ENCODE data around the gene CHSY1. TPM values are rescaled to one million over a fixed set of nuclear protein-coding genes. Genes with fewer than 3 reads are reported as not detected.

CHSY1 gene
- total and polyA plus RNA-seq, 2 donors (not counting 1 experiment from before 2014, with no cell fraction given) = 4.7 to 20.3 TPM

DNA sequence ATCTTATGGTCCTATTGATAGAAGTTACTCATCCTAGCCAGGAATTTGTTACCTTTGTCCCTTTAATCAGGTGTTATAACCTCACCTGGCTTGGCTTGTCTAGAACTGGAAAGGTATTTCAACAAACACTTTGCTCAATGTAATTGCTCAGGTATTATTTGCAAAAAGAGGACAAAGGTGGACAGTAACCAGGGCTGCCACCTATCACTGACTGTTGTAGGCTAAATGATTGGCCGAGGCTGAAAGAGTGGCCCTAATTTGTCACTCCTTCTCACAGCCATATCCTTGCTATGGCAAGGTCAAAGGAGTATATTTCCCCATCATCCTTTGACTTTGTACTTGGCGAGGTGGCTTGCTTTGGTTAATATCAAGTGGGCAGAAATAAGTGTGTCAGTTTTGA is 28.2 kb upstream of the CHSY1 start:
- peaks cover 19% of the 10 kb centered on the region for H3K79me2 ChIP-seq (ENCODE audit: control insufficient read depth, insufficient read depth, low read length)
- DNase-seq (no peak), ATAC-seq (ENCODE audit: low read depth) (no peak)
- H4K20me1 ChIP-seq (ENCODE audit: control insufficient read depth, insufficient read depth, low read length, poor library complexity, severe bottlenecking) = no peaks in the 10 kb centered on the region
- ChIA-PET POLR2A (no interaction called here), CTCF (interaction anchor here (1.1 to 2.6 kb wide), 2 partner anchors 9 kb away, joined by 4 to 10 read pairs; no protein-coding TSS in a partner anchor)
- Mint-ChIP-seq H3K27me3 (no peaks in the 10 kb centered on the region), H3K9me3 (ENCODE audit: insufficient read depth) (no peaks in the 10 kb centered on the region), H3K27ac (no peak overlapping the region), H3K4me1 (peaks cover 12% of the 10 kb centered on the region), H3K4me3 (no peak overlapping the region)
- H3K27ac ChIP-seq (ENCODE audit: low read length in 2 of 2) = no peak overlapping the region
- H2AFZ ChIP-seq (ENCODE audit: insufficient read depth, low read depth, low read length, poor library complexity, severe bottlenecking) = no peak overlapping the region
- H3K9me3 ChIP-seq (ENCODE audit: control extremely low read depth in 1 of 3, control insufficient read depth in 2 of 3, insufficient read depth in 1 of 3, low read length in 2 of 3) = no peaks in the 10 kb centered on the region
- H3K27me3 ChIP-seq (replicated peaks in 1 of 4; ENCODE audit: control extremely low read depth in 1 of 4, control insufficient read depth in 3 of 4, insufficient read depth in 4 of 4, low read length in 3 of 4) = no peaks in the 10 kb centered on the region
- WGBS (ENCODE audit: insufficient coverage) = 100% methylated on average over 1 of the region's 2 CpGs
- intact Hi-C loops (cut with micrococcal nuclease) = no loop called here
- TF ChIP-seq, protein P1, sequence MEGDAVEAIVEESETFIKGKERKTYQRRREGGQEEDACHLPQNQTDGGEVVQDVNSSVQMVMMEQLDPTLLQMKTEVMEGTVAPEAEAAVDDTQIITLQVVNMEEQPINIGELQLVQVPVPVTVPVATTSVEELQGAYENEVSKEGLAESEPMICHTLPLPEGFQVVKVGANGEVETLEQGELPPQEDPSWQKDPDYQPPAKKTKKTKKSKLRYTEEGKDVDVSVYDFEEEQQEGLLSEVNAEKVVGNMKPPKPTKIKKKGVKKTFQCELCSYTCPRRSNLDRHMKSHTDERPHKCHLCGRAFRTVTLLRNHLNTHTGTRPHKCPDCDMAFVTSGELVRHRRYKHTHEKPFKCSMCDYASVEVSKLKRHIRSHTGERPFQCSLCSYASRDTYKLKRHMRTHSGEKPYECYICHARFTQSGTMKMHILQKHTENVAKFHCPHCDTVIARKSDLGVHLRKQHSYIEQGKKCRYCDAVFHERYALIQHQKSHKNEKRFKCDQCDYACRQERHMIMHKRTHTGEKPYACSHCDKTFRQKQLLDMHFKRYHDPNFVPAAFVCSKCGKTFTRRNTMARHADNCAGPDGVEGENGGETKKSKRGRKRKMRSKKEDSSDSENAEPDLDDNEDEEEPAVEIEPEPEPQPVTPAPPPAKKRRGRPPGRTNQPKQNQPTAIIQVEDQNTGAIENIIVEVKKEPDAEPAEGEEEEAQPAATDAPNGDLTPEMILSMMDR (IDR thresholded peaks at IDR 0.05) = no peak
- no peak for TF ChIP-seq EZH2 (IDR thresholded peaks at IDR 0.05; ENCODE audit: borderline replicate concordance, insufficient read depth, low read depth, low read length, poor library complexity, severe bottlenecking)
- H3K4me3 ChIP-seq (ENCODE audit: control extremely low read depth in 1 of 5, extremely low read depth in 1 of 5, insufficient read depth in 1 of 5, low read depth in 2 of 5, low read length in 4 of 5) = no peak overlapping the region
- H3K9ac ChIP-seq (ENCODE audit: low read length) = no peak overlapping the region
- no peak overlapping the region for H3K4me2 ChIP-seq (replicated peaks; ENCODE audit: low read depth, low read length, poor library complexity, severe bottlenecking)
- H3K4me1 ChIP-seq (ENCODE audit: control insufficient read depth in 2 of 2, insufficient read depth in 2 of 2, low read length in 2 of 2) = peaks cover 10 to 20% of the 10 kb centered on the region in 2 donors
- peaks cover 7 to 47% of the 10 kb centered on the region in 2 experiments for H3K36me3 ChIP-seq (replicated peaks in 1 of 2; ENCODE audit: control extremely low read depth in 1 of 2, control insufficient read depth in 1 of 2, extremely low read depth in 1 of 2, insufficient read depth in 2 of 2, low read length in 1 of 2)

DNA sequence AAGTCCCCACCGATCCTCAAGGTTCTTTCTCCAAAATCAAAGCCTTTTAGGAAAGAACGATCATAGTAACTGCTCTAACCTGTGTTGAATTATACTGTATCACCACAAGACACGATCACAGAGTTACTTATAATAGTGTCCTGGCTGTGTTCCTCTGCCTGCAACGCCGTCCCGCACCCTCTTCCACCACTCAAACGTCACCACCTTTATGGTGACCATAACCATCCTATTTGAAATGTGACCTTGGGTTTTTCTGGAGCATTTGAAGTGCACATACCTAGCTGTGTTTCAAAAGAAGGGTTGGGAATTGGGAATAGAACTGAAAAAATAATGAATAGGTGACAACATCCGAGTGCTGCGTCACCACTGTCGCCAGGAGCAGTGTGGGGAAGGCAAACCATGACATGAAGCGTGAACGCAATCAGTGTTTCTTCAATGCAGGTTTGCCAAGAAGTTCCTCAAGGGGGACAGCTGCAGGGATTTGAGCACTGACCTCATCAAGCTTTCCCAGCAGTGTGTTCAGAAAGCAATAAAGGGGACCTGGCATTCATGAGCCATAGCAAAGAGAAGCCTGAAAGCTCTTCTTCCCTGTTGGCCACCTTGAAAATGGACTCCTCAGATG is 26.2 kb upstream of the CHSY1 start:
- Mint-ChIP-seq H3K27me3 (no peaks in the 10 kb centered on the region), H3K9me3 (ENCODE audit: insufficient read depth) (no peaks in the 10 kb centered on the region), H3K4me3 (peak overlapping the region; percentile 96), H3K4me1 (peaks cover 12% of the 10 kb centered on the region), H3K27ac (peak overlapping the region; percentile 77)
- H3K27me3 ChIP-seq (replicated peaks in 1 of 4; ENCODE audit: control extremely low read depth in 1 of 4, control insufficient read depth in 3 of 4, insufficient read depth in 4 of 4, low read length in 3 of 4) = no peaks in the 10 kb centered on the region
- peak overlapping the region; percentile 76 for H3K4me2 ChIP-seq (replicated peaks; ENCODE audit: low read depth, low read length, poor library complexity, severe bottlenecking)
- intact Hi-C loops (cut with micrococcal nuclease) = loop anchor here (1.0 kb wide), 3 partner anchors 16 to 190 kb away; partner anchors contain the start of gene CHSY1
- H3K4me3 ChIP-seq (ENCODE audit: control extremely low read depth in 1 of 5, extremely low read depth in 1 of 5, insufficient read depth in 1 of 5, low read depth in 2 of 5, low read length in 4 of 5) = peak overlapping the region; percentile 68 to 96 (median 84)
- peaks cover 19% of the 10 kb centered on the region for H3K79me2 ChIP-seq (ENCODE audit: control insufficient read depth, insufficient read depth, low read length)
- H3K9me3 ChIP-seq (ENCODE audit: control extremely low read depth in 1 of 3, control insufficient read depth in 2 of 3, insufficient read depth in 1 of 3, low read length in 2 of 3) = no peaks in the 10 kb centered on the region
- POLR2A ChIA-PET = interaction anchor here (0.7 to 1.0 kb wide), 2 partner anchors 26 to 359 kb away, joined by 3 to 6 read pairs; partner anchors contain the start of gene CHSY1
- no peak for ATAC-seq (ENCODE audit: low read depth)
- DNase-seq = no peak
- peaks cover 9 to 47% of the 10 kb centered on the region in 2 experiments for H3K36me3 ChIP-seq (replicated peaks in 1 of 2; ENCODE audit: control extremely low read depth in 1 of 2, control insufficient read depth in 1 of 2, extremely low read depth in 1 of 2, insufficient read depth in 2 of 2, low read length in 1 of 2)
- no peaks in the 10 kb centered on the region for H4K20me1 ChIP-seq (ENCODE audit: control insufficient read depth, insufficient read depth, low read length, poor library complexity, severe bottlenecking)
- CTCF ChIA-PET = interaction anchor here (0.6 to 2.6 kb wide), 5 partner anchors 10 to 364 kb away, joined by 3 to 10 read pairs (median 3); partner anchors contain the start of gene LRRK1
- 85% methylated on average over 8 of the region's 12 CpGs for WGBS (ENCODE audit: insufficient coverage)
- no peak for TF ChIP-seq EZH2 (IDR thresholded peaks at IDR 0.05; ENCODE audit: borderline replicate concordance, insufficient read depth, low read depth, low read length, poor library complexity, severe bottlenecking)
- TF ChIP-seq, protein P1 (IDR thresholded peaks at IDR 0.05) = no peak
- peaks cover 10 to 20% of the 10 kb centered on the region in 2 donors for H3K4me1 ChIP-seq (ENCODE audit: control insufficient read depth in 2 of 2, insufficient read depth in 2 of 2, low read length in 2 of 2)
- peak overlapping the region; percentile 89 for H2AFZ ChIP-seq (ENCODE audit: insufficient read depth, low read depth, low read length, poor library complexity, severe bottlenecking)
- H3K9ac ChIP-seq (ENCODE audit: low read length) = peak overlapping the region; percentile 81
- H3K27ac ChIP-seq (ENCODE audit: low read length in 2 of 2) = no peak overlapping the region
